IPS-20b (cell line): ENCODE results near the gene CETP.

Experiments used
- H3K27ac ChIP-seq: one replicate; pipeline ENCODE4 v1.5.1; 2013; ENCODE audit warnings: low read length
- H3K27me3 ChIP-seq: 2 replicates; pipeline ENCODE4 v1.6.1; 2013; ENCODE audit warnings: mild to moderate bottlenecking, low read length, inconsistent platforms; ENCODE audit not compliant: insufficient read depth
- H3K36me3 ChIP-seq: 2 replicates; pipeline ENCODE4 v1.6.1; 2013; ENCODE audit warnings: low read depth, mild to moderate bottlenecking, inconsistent platforms, low read length, moderate library complexity; ENCODE audit not compliant: insufficient read depth
- H3K4me1 ChIP-seq: 2 replicates; pipeline ENCODE4 v1.6.1; 2013; ENCODE audit warnings: mild to moderate bottlenecking, control low read depth, inconsistent platforms, low read length, moderate library complexity; ENCODE audit not compliant: insufficient read depth
- H3K4me3 ChIP-seq: 2 replicates; pipeline ENCODE4 v1.5.1; 2013; ENCODE audit warnings: mild to moderate bottlenecking, low read length, inconsistent platforms
- H3K9ac ChIP-seq: 2 replicates; pipeline ENCODE4 v1.6.1; 2013; ENCODE audit warnings: low read depth, mild to moderate bottlenecking, inconsistent platforms, low read length, moderate library complexity
- H3K9me3 ChIP-seq: 2 replicates; pipeline ENCODE4 v1.6.1; 2013; ENCODE audit warnings: mild to moderate bottlenecking, low read depth, low read length, inconsistent platforms; ENCODE audit not compliant: insufficient read depth

CETP gene

DNA sequence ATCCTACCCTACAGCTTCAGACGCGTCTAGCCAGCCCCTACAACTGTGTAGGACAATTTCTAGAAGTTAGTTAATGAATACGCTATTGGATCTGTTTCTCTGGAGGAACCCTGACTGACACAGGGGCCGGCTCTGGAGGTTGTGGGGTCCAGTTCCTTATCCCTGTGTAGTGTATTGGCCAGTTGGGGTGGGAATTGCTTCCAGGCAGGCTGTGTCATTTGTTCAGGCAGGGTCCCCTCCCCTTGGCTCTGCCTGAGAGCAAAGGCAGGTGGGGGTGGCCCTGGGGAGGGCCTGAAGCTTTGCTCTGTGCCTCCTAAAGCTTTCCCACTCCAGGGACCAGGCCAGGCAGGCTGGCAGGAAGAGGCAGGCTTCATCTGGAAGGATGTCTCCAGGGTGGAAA lies 11.7 kb upstream of the CETP start:
- Histone ChIP-seq H3K4me1 (no peaks in the 10 kb centered on the region), H3K36me3 (peaks cover 5% of the 10 kb centered on the region), H3K9ac (no peak overlapping the region), H3K27ac (no peak overlapping the region), H3K9me3 (no peaks in the 10 kb centered on the region), H3K4me3 (no peak overlapping the region), H3K27me3 (no peaks in the 10 kb centered on the region)

DNA sequence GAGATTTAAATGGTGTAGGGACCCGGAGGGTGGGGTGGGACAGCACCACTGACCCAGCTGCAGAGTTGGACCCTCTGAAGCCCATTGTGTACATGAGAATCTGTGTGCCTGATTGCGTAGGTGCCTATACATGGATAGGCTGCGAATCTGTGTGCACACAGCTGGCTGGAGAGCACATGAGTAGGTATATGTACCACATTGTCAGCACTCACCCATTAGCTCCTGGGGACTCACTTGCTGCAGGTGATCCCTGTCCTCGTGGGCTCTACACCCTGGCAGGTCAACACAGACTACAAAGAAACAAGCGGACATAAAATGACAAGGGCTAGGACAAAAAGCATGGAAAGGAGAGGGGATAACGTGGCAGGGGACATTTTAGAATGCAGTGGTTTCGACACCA lies 11.3 kb upstream of the CETP start:
- Histone ChIP-seq H3K27ac (no peak overlapping the region), H3K9ac (no peak overlapping the region)

DNA sequence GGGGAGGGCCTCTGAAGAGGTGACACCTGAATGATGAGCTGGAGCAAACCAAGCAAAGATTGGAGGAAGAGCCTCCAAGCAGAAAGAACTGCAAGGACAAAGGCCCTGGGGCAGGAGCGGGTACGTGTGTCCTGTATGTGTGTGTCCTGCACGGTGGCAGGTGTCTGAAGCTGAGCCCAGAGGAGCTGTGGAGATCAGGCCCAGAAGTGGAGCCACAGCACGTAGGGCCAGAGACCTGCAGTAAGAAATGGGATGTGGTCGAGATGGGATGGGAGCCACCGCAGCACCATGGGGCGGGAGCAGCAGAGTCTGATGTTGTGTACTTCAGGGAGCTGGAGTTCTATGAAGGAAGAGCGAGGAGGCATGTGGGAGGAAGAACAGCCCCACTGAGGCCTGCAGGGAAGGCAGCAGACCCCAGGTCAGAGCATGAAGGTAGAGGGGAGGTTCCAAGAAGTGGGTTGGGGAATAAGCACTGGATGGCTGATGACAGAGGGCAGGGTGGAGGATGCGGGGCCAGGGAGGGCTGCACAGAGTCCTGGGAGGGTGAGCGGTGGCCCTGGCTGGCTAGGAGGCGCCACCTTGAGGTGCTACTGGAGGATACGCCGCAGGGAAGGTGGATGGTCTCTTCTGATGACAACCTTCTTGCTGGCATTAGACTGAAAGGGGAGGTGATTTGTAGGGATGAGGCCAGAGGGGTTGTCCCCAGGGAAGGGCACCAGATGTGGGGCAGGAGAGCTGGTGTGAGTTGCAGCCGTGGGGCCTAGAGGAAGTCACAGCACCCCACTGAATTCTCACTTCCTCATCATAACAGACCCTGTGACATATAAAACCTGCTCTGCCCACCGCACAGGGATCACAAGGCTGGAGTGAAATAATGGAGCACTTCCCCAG lies 10.6 kb upstream of the CETP start:
- no peaks in the 10 kb centered on the region for H3K4me1 ChIP-seq
- no peak overlapping the region for H3K27ac ChIP-seq
- H3K36me3 ChIP-seq: no peaks in the 10 kb centered on the region
- H3K27me3 ChIP-seq: no peaks in the 10 kb centered on the region
- H3K4me3 ChIP-seq: no peak overlapping the region
- H3K9me3 ChIP-seq: no peaks in the 10 kb centered on the region
- H3K9ac ChIP-seq: no peak overlapping the region

More for the DNA sequence above, 11.3 kb upstream of the CETP start:
- H3K27me3 ChIP-seq: no peaks in the 10 kb centered on the region
- H3K4me3 ChIP-seq: no peak overlapping the region
- H3K36me3 ChIP-seq: peaks cover 1% of the 10 kb centered on the region
- H3K4me1 ChIP-seq: no peaks in the 10 kb centered on the region
- H3K9me3 ChIP-seq: no peaks in the 10 kb centered on the region

DNA sequence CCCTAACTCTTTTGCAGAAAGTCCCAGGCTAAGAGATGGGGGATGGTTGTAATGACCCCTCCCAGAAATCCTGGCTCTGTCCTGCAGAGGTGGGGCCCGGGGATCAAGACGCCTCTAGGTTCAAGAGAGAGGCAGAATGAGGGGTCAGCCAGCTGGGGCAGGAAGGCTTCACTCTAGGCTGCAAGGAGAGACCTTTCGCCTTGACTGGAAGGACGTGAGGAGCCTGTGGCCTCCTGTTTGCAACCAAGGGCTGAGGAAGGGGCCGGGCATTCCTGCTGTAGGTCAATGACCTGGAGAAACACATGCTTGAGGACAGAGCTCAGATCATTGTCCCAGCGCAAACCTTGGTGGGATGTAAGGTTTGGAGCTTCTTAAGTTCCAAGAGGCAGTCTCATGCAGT lies 8.7 kb upstream of the CETP start:
- Histone ChIP-seq H3K27ac (no peak overlapping the region), H3K9me3 (no peaks in the 10 kb centered on the region), H3K4me3 (no peak overlapping the region), H3K27me3 (no peaks in the 10 kb centered on the region), H3K36me3 (no peaks in the 10 kb centered on the region), H3K9ac (no peak overlapping the region), H3K4me1 (no peaks in the 10 kb centered on the region)

DNA sequence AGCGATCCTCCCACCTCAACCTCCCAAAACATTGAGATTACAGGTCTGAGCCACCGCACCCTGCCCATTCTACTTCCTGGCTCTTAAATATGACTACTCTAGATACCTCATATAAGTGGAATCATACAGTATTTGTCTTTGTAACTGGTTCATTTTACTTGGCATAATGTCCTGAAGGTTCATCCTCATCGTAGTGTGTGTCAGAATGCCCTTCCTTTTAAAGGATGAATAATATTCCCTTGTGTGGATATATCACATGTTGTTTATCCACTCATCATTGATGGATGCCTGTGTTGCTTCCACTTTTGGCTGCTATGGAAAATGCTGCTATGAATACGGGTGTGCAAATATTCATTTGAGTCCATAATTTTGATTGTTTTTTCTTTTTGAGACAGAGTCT lies 5.7 kb upstream of the CETP start:
- no peak overlapping the region for H3K4me3 ChIP-seq
- no peaks in the 10 kb centered on the region for H3K27me3 ChIP-seq
- H3K27ac ChIP-seq: no peak overlapping the region

DNA sequence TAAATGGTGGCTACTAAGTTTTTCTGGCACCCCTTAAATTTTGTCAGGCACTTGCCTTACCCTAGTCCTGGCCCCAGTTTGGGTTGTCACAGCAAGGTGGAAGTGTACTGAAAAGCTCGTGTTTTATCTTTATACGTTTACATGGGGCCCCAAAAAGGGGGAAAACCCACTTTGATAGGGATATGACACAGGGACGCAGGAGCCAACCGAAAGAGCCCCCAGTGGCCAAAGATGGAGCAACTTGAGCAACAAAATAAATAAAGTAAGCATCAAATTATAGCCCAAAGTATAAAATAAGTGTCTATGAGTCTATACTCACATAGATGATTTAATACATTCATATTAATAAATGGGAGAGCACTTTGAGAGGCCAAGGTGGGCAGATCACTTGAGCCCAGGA lies 5.0 kb upstream of the CETP start:
- no peaks in the 10 kb centered on the region for H3K36me3 ChIP-seq

More for the DNA sequence above, 5.7 kb upstream of the CETP start:
- Histone ChIP-seq H3K9ac (no peak overlapping the region), H3K9me3 (no peaks in the 10 kb centered on the region), H3K36me3 (no peaks in the 10 kb centered on the region), H3K4me1 (no peaks in the 10 kb centered on the region)

DNA sequence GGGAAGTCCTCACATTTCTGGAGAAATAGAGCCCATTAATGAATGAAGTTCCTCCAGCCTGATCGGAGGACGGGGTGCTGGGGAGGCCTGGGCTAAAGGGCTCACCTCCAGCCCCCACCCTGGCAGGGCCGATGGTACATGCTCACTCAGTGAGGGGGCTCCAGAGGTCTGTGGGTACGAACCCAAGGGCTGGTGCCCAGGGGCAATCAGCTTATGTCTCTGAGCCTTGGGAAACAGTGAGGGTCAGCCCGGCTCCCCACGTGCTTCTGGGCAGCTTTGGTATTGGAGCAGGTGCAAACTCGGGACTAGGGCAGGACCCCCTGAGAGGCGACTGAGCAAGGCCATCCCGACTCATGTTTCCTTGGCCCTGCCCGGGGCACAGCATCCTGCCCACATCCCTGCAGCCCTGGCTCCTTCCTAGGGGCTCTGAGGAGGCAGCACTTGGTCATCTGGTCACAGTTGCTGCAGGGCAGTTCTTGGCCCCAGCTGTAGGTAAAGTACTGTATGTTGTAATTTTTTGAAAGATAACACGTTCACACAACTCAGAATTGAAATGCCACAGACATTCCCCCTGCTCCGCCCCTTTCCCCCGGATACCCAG lies 969 bp upstream of the CETP start:
- no peaks in the 10 kb centered on the region for H3K27me3 ChIP-seq
- no peak overlapping the region for H3K27ac ChIP-seq
- H3K4me3 ChIP-seq: no peak overlapping the region
- H3K4me1 ChIP-seq: no peaks in the 10 kb centered on the region
- no peaks in the 10 kb centered on the region for H3K36me3 ChIP-seq
- H3K9ac ChIP-seq: no peak overlapping the region
- H3K9me3 ChIP-seq: no peaks in the 10 kb centered on the region

More for the DNA sequence above, 5.0 kb upstream of the CETP start:
- no peaks in the 10 kb centered on the region for H3K9me3 ChIP-seq
- H3K27ac ChIP-seq: no peak overlapping the region
- no peaks in the 10 kb centered on the region for H3K27me3 ChIP-seq
- H3K9ac ChIP-seq: no peak overlapping the region
- no peak overlapping the region for H3K4me3 ChIP-seq
- H3K4me1 ChIP-seq: no peaks in the 10 kb centered on the region

DNA sequence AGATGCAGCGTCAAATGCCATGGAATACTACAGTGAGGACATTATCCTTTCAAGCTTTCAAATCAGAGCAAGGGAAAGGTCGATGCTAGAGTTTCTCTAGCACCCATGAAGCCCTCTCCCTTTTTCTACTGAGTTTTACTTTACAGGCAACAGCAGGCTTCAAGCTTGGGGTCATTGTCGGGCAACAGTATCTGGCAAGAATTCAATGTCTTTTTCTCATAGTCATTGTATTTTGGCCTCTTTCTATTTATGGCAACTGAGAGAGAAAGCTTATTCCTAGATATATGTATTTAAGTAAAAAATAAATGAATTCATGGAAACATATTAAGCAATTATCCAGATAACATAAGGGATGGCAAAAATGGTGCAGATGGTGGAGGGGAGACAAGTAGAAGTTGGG lies 364 bp upstream of the CETP start:
- no peaks in the 10 kb centered on the region for H3K27me3 ChIP-seq
- H3K4me1 ChIP-seq: no peaks in the 10 kb centered on the region
- H3K9ac ChIP-seq: no peak overlapping the region
- H3K36me3 ChIP-seq: no peaks in the 10 kb centered on the region
- no peaks in the 10 kb centered on the region for H3K9me3 ChIP-seq
- H3K4me3 ChIP-seq: no peak overlapping the region
- H3K27ac ChIP-seq: no peak overlapping the region

DNA sequence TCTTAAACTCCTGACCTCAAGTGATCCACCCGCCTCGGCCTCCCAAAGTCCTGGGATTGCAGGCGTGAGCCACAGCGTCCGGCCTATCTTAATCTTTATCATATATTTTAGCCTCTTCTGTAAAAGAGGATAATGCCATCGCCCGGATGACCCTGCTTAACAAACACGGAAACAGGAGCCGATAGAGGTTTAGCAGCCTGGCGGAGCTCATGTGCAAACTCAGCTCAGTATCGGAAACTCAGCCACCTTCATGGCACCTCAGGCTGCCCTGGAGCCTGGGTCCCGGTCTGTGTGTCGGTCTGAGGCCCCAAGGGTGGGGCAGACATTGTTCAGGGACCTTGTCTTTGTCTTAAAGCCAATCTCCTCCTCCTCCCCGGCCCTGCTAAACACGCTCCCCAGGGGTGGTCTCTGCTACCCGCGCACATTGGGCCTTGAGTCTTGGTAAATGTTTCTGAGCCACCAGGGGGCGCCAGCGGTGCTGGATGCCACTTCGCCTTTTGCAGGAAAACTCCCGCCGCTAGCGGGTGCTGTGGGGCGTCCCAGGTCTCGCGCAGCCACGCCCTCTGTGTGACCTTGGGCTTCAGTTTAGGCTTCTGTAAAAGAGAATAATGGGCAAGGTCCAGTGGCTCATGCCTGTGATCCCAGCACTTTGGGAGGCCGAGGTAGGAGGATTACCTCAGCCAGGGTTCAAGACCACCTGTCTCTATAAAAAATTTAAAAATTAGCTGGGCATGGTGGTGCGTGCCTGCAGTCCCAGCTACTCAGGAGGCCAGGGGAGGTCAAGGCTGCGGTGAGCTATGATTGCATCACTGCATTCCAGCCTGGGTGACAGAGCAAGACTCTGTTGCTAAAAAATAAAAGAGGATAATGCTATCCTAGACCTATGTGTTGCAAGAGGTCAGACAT lies 2.7 kb downstream of the CETP start:
- H3K27me3 ChIP-seq: no peaks in the 10 kb centered on the region
- no peaks in the 10 kb centered on the region for H3K4me1 ChIP-seq
- H3K9ac ChIP-seq: peak overlapping the region; percentile 45; the same call in 1 of the 2 replicates
- no peaks in the 10 kb centered on the region for H3K9me3 ChIP-seq
- no peak overlapping the region for H3K27ac ChIP-seq
- no peaks in the 10 kb centered on the region for H3K36me3 ChIP-seq
- no peak overlapping the region for H3K4me3 ChIP-seq

DNA sequence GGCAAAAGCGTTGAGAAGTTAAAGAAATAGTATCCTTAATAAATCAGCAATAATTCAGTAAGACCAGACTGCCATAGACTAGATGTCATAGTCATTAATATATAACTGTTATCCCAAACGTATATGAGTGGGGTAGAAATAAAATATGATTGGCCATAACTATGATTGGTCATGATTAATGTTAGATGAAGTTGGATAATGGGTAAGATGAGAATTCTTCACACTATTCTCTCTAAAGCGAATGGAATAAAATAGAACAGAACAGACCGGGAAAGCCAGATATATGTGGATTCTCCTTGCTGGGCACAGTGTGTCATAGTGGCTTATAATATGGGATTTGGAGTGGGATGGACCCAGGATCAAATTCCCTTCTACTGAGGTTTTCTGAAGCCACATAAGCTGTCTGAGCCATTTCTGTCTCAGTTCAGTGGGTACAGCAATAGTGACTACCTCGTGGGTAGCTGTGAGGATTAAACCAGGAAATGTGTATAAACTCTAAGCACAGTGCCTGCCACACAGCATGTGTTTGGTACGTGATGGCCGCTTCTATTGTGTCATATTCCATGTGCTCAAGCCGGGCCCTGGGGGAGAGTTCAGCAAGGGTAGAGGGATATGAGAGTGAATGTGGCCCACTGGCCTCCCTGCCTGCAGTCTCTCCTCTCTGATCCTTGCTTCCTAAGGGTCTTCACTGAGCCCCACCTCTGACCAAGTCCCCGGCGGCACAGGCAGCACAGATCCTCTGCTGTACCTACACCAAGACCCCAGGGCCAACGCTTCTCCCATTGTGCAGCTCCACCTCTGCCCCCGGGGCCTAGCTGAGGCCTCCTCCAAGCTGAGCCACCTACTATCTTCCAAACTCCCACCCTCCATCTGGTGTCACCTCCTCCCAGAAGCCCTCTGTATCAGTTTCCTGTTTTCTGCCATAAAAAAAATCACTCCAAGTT lies 3.7 kb downstream of the CETP start:
- no peak overlapping the region for H3K9ac ChIP-seq
- no peak overlapping the region for H3K27ac ChIP-seq

DNA sequence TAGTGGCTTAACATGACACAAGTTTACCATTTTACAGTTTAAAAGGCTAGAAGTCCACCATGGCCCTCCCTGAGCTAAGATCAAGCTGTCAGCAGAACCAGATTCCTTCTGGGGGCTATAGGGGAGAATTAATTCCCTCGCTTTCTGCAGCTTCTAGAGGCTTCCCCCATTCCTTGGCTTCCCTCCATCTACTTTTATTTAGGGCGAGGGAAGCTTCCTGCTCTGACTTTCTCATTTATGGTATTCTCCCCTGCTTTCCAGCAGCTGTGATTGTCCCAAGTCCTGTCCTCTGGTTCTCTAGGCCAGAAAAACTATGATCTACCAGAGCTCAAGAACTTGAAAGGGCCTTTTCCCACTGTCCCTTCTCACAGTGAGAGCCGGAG lies 4.3 kb downstream of the CETP start:
- no peaks in the 10 kb centered on the region for H3K27me3 ChIP-seq
- H3K36me3 ChIP-seq: no peaks in the 10 kb centered on the region
- H3K4me1 ChIP-seq: no peaks in the 10 kb centered on the region
- no peak overlapping the region for H3K27ac ChIP-seq
- H3K4me3 ChIP-seq: no peak overlapping the region
- no peaks in the 10 kb centered on the region for H3K9me3 ChIP-seq
- H3K9ac ChIP-seq: no peak overlapping the region

More for the DNA sequence above, 3.7 kb downstream of the CETP start:
- Histone ChIP-seq H3K4me3 (no peak overlapping the region), H3K9me3 (no peaks in the 10 kb centered on the region), H3K36me3 (no peaks in the 10 kb centered on the region), H3K4me1 (no peaks in the 10 kb centered on the region), H3K27me3 (no peaks in the 10 kb centered on the region)
